H1 (cell line): Measurements from ENCODE around the gene GRIK1.

Source experiments
- ATF3 ChIP-seq: IDR thresholded peaks from 2 replicates; pipeline ENCODE4 v1.6.1; 2011; ENCODE audit warnings: low read depth, mild to moderate bottlenecking, low read length; ENCODE audit not compliant: insufficient read depth
- CTCF ChIP-seq, 3 experiments: IDR thresholded peaks; 1 replicate in 2 of 3; 2 replicates in 1 of 3; pipeline versions ENCODE4 v1.5.1 to v1.6.1; 2011; ENCODE audit warnings: low read length in 3 of 3, mild to moderate bottlenecking in 3 of 3, inconsistent platforms in 2 of 3, low read depth in 1 of 3, moderate library complexity in 1 of 3; ENCODE audit not compliant: insufficient read depth in 1 of 3; ENCODE audit errors: control extremely low read depth in 1 of 3
- EP300 ChIP-seq, 2 experiments: IDR thresholded peaks; 1 replicate in 1 of 2; 2 replicates in 1 of 2; pipeline ENCODE4 v1.6.1; 2011 to 2012; ENCODE audit warnings: low read depth in 2 of 2, low read length in 2 of 2, mild to moderate bottlenecking in 2 of 2, borderline replicate concordance in 1 of 2, inconsistent platforms in 1 of 2, moderate library complexity in 1 of 2
- EZH2 ChIP-seq: fragments of 200-600 bp; sonication (generic); IDR thresholded peaks from 2 replicates; pipeline ENCODE4 v1.7.1; 2012; ENCODE audit warnings: low read depth, mild to moderate bottlenecking, moderate library complexity, low read length, inconsistent platforms; ENCODE audit not compliant: severe bottlenecking
- KDM4A ChIP-seq: IDR thresholded peaks from one replicate; pipeline ENCODE4 v1.7.1; 2012; ENCODE audit warnings: low read depth, mild to moderate bottlenecking, moderate library complexity, low read length, inconsistent platforms; ENCODE audit not compliant: severe bottlenecking

- TF ChIP-seq CTCF (IDR thresholded peaks at IDR 0.05; ENCODE audit: control extremely low read depth in 1 of 3, insufficient read depth in 1 of 3, low read depth in 1 of 3, low read length in 3 of 3) = no peak
- TF ChIP-seq EP300 (IDR thresholded peaks at IDR 0.05; ENCODE audit: borderline replicate concordance in 1 of 2, low read depth in 2 of 2, low read length in 2 of 2) = no peak
- no peak for TF ChIP-seq ATF3
- no peak for TF ChIP-seq KDM4A
- no peak for TF ChIP-seq EZH2
These were observed 338.7 kb downstream of the GRIK1 start for GRCh38 chr21:29601047-29601446.
